GM12878 (cell line): ENCODE results near the gene RNF130. TPM values are rescaled to one million over a fixed set of nuclear protein-coding genes. Genes with fewer than 3 reads are reported as not detected.

Source experiments
- ATAC-seq: fragments of 200-7000 bp; cut with Tn5 transposase; 3 replicates; pipeline ENCODE4 v1.9.1; 2020; ENCODE audit warnings: mild to moderate bottlenecking, moderate library complexity
- BruUV-seq: library from RNA; stranded (reverse); fragments of 400-500 nt; replicated peaks from 2 replicates; lab custom pipeline; 2021; lab: Mats Ljungman, UMichigan
- CTCF ChIA-PET: fragments of 300-600 bp; sonication (Branson Sonifier 250); formaldehyde crosslinking; extraction: SDS; loops from one replicate; lab custom pipeline; 2021; ENCODE audit warnings: inconsistent platforms; lab: Yijun Ruan, JAX
- POLR2A ChIA-PET: fragments of 350-600 bp; formaldehyde crosslinking; extraction: SDS; loops from one replicate; lab custom pipeline; 2021; ENCODE audit warnings: inconsistent platforms; lab: Charles Lee
- RAD21 ChIA-PET: fragments of 300-600 bp; sonication (Branson Sonifier 250); formaldehyde crosslinking; loops from one replicate; lab custom pipeline; 2023; ENCODE audit warnings: antibody characterized with exemption; ENCODE audit not compliant: unreplicated experiment; lab: Charles Lee
- SMC1A ChIA-PET: fragments of 300-600 bp; sonication (Branson Sonifier 250); formaldehyde crosslinking; loops from one replicate; lab custom pipeline; 2023; ENCODE audit not compliant: unreplicated experiment, uncharacterized antibody; lab: Charles Lee
- DNase-seq: peaks from one replicate; pipeline ENCODE4 v3.0.0-alpha.2; 2011; ENCODE audit warnings: low read depth, low spot score
- FAIRE-seq: peaks from 3 replicates; lab custom pipeline; 2011; peaks lifted over from hg19 to GRCh38; lab: Jason Lieb, UNC
- H2AFZ ChIP-seq: 2 replicates; pipeline ENCODE4 v1.6.0; 2011; ENCODE audit warnings: low read depth, low read length, control low read depth; ENCODE audit not compliant: control insufficient read depth
- H3K27ac ChIP-seq: 2 replicates; pipeline ENCODE4 v1.5.1; 2011; ENCODE audit warnings: control low read depth; ENCODE audit not compliant: control insufficient read depth, insufficient read depth
- H3K27me3 ChIP-seq, 2 experiments: replicated peaks in 1 of 2; 2 replicates each; pipeline versions ENCODE4 v1.6.0 to v1.6.1; 2011; ENCODE audit warnings: low read length in 1 of 2; ENCODE audit not compliant: control insufficient read depth in 2 of 2, insufficient read depth in 2 of 2
- H3K36me3 ChIP-seq, 2 experiments: 2 replicates each; pipeline ENCODE4 v1.5.1; 2011; ENCODE audit warnings: low read length in 1 of 2; ENCODE audit not compliant: control insufficient read depth in 2 of 2, insufficient read depth in 2 of 2
- H3K4me1 ChIP-seq: 2 replicates; pipeline ENCODE4 v1.6.1; 2011; ENCODE audit warnings: mild to moderate bottlenecking, low read length, moderate library complexity, mixed read lengths; ENCODE audit not compliant: control insufficient read depth, insufficient read depth
- H3K4me2 ChIP-seq: 2 replicates; pipeline ENCODE4 v1.6.0; 2011; ENCODE audit warnings: control low read depth; ENCODE audit not compliant: control insufficient read depth, insufficient read depth
- H3K4me3 ChIP-seq: fragments of 200-600 bp; sonication (generic); 2 replicates; pipeline ENCODE4 v1.5.1; 2016
- H3K79me2 ChIP-seq: 2 replicates; pipeline ENCODE4 v1.6.0; 2011; ENCODE audit warnings: low read length; ENCODE audit not compliant: control insufficient read depth, insufficient read depth
- H3K9ac ChIP-seq: 2 replicates; pipeline ENCODE4 v1.8.0; 2011; ENCODE audit warnings: low read length, control low read depth, mixed read lengths; ENCODE audit not compliant: control insufficient read depth, insufficient read depth
- H3K9me3 ChIP-seq: replicated peaks from 3 replicates; pipeline ENCODE4 v1.5.1; 2011; ENCODE audit warnings: mild to moderate bottlenecking, low read length; ENCODE audit not compliant: control insufficient read depth, insufficient read depth
- H4K20me1 ChIP-seq: 2 replicates; pipeline ENCODE4 v1.6.0; 2011; ENCODE audit not compliant: control insufficient read depth, insufficient read depth
- BCLAF1 ChIP-seq: fragments of 450-650 bp; IDR thresholded peaks from 2 replicates; pipeline ENCODE4 v1.6.1; 2017; ENCODE audit warnings: antibody characterized with exemption, mild to moderate bottlenecking, moderate library complexity
- CHD4 ChIP-seq: fragments of 200-600 bp; sonication (generic); IDR thresholded peaks from 2 replicates; pipeline ENCODE4 v1.6.1; 2016; ENCODE audit warnings: mild to moderate bottlenecking
- LARP7 ChIP-seq: fragments of 450-650 bp; IDR thresholded peaks from 2 replicates; pipeline ENCODE4 v1.6.1; 2017; ENCODE audit warnings: mild to moderate bottlenecking
- MEF2B ChIP-seq: fragments of 450-650 bp; IDR thresholded peaks from 2 replicates; pipeline ENCODE4 v1.6.1; 2018; ENCODE audit warnings: mild to moderate bottlenecking, moderate library complexity; ENCODE audit not compliant: partially characterized antibody, poor library complexity, severe bottlenecking
- NRF1 ChIP-seq: conservative IDR thresholded peaks from 2 replicates; pipeline ENCODE4 v1.6.1; 2011; ENCODE audit warnings: mild to moderate bottlenecking, low read depth, low read length, improper control_type of control experiment
- RAD21 ChIP-seq: IDR thresholded peaks from 2 replicates; pipeline ENCODE4 v1.6.1; 2011; ENCODE audit warnings: mild to moderate bottlenecking, low read depth, low read length, moderate library complexity; ENCODE audit not compliant: insufficient read depth
- SMARCA5 ChIP-seq: fragments of 450-650 bp; IDR thresholded peaks from 2 replicates; pipeline ENCODE4 v1.6.1; 2017; ENCODE audit warnings: mild to moderate bottlenecking
- TCF12 ChIP-seq: IDR thresholded peaks from 2 replicates; pipeline ENCODE4 v1.6.1; 2011; ENCODE audit warnings: low read depth, mild to moderate bottlenecking, low read length
- WRNIP1 ChIP-seq: IDR thresholded peaks from 2 replicates; pipeline ENCODE4 v1.6.1; 2011; ENCODE audit warnings: low read depth, low read length, improper control_type of control experiment, borderline replicate concordance
- ZBED1 ChIP-seq: IDR thresholded peaks from 2 replicates; pipeline ENCODE4 v1.6.1; 2016; ENCODE audit warnings: borderline replicate concordance
- ZNF592 ChIP-seq: fragments of 450-650 bp; IDR thresholded peaks from 2 replicates; pipeline ENCODE4 v1.6.1; 2017; ENCODE audit warnings: mild to moderate bottlenecking, moderate library complexity
- WGBS: methylation state at CpG from one replicate; pipeline ENCODE4 v1.1.6; 2016; ENCODE audit warnings: low lambda C conversion rate; ENCODE audit not compliant: insufficient replicate concordance, insufficient coverage; ENCODE audit errors: missing lambda C conversion rate; 5-methylcytosine and 5-hydroxymethylcytosine counted together
- in situ Hi-C: fragments of 300-500 bp; cut with MboI; formaldehyde crosslinking; loops from 9 replicates; pipeline ENCODE4 v1.14.3; 2018; ENCODE audit warnings: mixed read lengths
- intact Hi-C: fragments of 100-400 bp; cut with micrococcal nuclease; formaldehyde crosslinking; loops from one replicate; pipeline ENCODE4 v1.14.2; 2022; ENCODE audit not compliant: unreplicated experiment
- polyA plus RNA-seq, 11 experiments: library from polyadenylated mRNA; depleted of rRNA in 4 of 11; unstranded in 6 of 11; stranded (reverse) in 5 of 11; fragments of >200 nt; fragmentation: Nextera tagmentation in 4 of 11; fragmentation: Illumina TruSeq in 1 of 11; extraction: Ambion mirVana in 4 of 11; extraction: Trizol in 1 of 11; gene quantifications; 1 replicate in 1 of 11; 2 replicates in 10 of 11; pipeline versions ENCODE4 v1.2.1 to v1.2.3, GENCODE V29; 2011 to 2016; ENCODE audit warnings: inconsistent platforms in 2 of 11, missing spikeins in 2 of 11, low read depth in 1 of 11
- total RNA-seq, 4 experiments: library from RNA; depleted of rRNA in 3 of 4; stranded (reverse); fragments of >200 nt in 3 of 4; fragmentation: Illumina TruSeq in 1 of 4; extraction: Trizol in 1 of 4; gene quantifications; 2 replicates each; pipeline versions ENCODE4 v1.2.1 to v1.2.3, GENCODE V29; 2013 to 2021

RNF130 gene
- total and polyA plus RNA-seq, 10 of the 15 experiments (the other 5 are each of a cell fraction or from before 2014, with no cell fraction given), result 0.04 to 0.36 (median 0.11) TPM; not detected in 1

- Histone ChIP-seq H3K4me1 (no peaks in the 10 kb centered on the region), H4K20me1 (no peaks in the 10 kb centered on the region), H2AFZ (no peak overlapping the region), H3K9me3 (no peaks in the 10 kb centered on the region), H3K27ac (no peak overlapping the region), H3K79me2 (no peaks in the 10 kb centered on the region), H3K27me3 (no peaks in the 10 kb centered on the region), H3K9ac (no peak overlapping the region), H3K4me2 (no peak overlapping the region), H3K36me3 (no peaks in the 10 kb centered on the region), H3K4me3 (no peak overlapping the region)
- RAD21 ChIA-PET, result no interaction called here
- WGBS, result 46% methylated on average over 23 of the region's 23 CpGs
- DNase-seq, result no peak
- ATAC-seq, result no peak
- TF ChIP-seq NRF1 (no peak), ZNF592 (no peak), ZBED1 (no peak), LARP7 (no peak), BCLAF1 (no peak), WRNIP1 (no peak), SMARCA5 (no peak), TCF12 (no peak), MEF2B (no peak), RAD21 (no peak), CHD4 (no peak)
- intact Hi-C loops (no loop called here), in situ Hi-C loops (no loop called here)
- no peak for FAIRE-seq
- no TSS peak for BruUV-seq
- SMC1A ChIA-PET, result no interaction called here
- CTCF ChIA-PET, result no interaction called here
- POLR2A ChIA-PET, result no interaction called here
Measured at GRCh38 chr5:180119031-180119902, 47.7 kb upstream of the RNF130 start.
